Loucy (cell line): ENCODE measurements around the gene TFB1M.

Experiments used
- CTCF ChIP-seq: fragments of 200-600 bp; sonication (generic); conservative IDR thresholded peaks from 2 replicates; pipeline ENCODE4 v1.5.1; 2014; ENCODE audit warnings: mild to moderate bottlenecking, antibody characterized with exemption, low read length
- EZH2phosphoT487 ChIP-seq: fragments of 200-600 bp; IDR thresholded peaks from 2 replicates; pipeline ENCODE4 v1.6.1; 2018; ENCODE audit warnings: antibody characterized with exemption, mild to moderate bottlenecking, moderate library complexity, borderline replicate concordance

- TF ChIP-seq CTCF (no peak), EZH2phosphoT487 (no peak)
These were observed 48.3 kb downstream of the TFB1M start for GRCh38 chr6:155265843-155266535.
